Measurements from ENCODE around the gene SYCP2. TPM values are rescaled to one million over a fixed set of nuclear protein-coding genes. Genes with fewer than 3 reads are reported as not detected.

SYCP2 gene
- total RNA-seq, 1 experiment from 2014 or later: 0.88 TPM

GRCh38 chr20:59911041-59911440 lies 22.4 kb downstream of the SYCP2 start:
- POLR2A ChIA-PET (ENCODE audit: low non-redundant PET): no interaction called here
- no peak for TF ChIP-seq EZH2 (IDR thresholded peaks at IDR 0.05; ENCODE audit: borderline replicate concordance, low read depth, low read length, poor library complexity, severe bottlenecking)
- TF ChIP-seq CTCF (conservative IDR thresholded peaks at IDR 0.05; ENCODE audit: low read depth, low read length): no peak
- H3K27me3 ChIP-seq (replicated peaks; ENCODE audit: insufficient read depth, low read depth, low read length, poor library complexity): peaks cover 44% of the 10 kb centered on the region

GRCh38 chr20:59908855-59909254 lies 24.6 kb downstream of the SYCP2 start:
- no peak overlapping the region for H3K4me3 ChIP-seq (ENCODE audit: low read depth, low read length, poor library complexity, severe bottlenecking)
- H3K27me3 ChIP-seq (replicated peaks; ENCODE audit: insufficient read depth, low read depth, low read length, poor library complexity): peaks cover 45% of the 10 kb centered on the region
- H3K9me3 ChIP-seq (ENCODE audit: low read depth, low read length, poor library complexity, severe bottlenecking): no peaks in the 10 kb centered on the region
- intact Hi-C loops (cut with micrococcal nuclease; ENCODE audit: unreplicated experiment): no loop called here
- ChIA-PET CTCF (no interaction called here), POLR2A (ENCODE audit: low non-redundant PET) (no interaction called here)
- no peak for TF ChIP-seq EZH2 (IDR thresholded peaks at IDR 0.05; ENCODE audit: borderline replicate concordance, low read depth, low read length, poor library complexity, severe bottlenecking)
- H3K4me1 ChIP-seq (ENCODE audit: insufficient read depth, low read length, poor library complexity, severe bottlenecking): no peaks in the 10 kb centered on the region
- no peak for DNase-seq (ENCODE audit: low spot score)
- no peaks in the 10 kb centered on the region for H3K36me3 ChIP-seq (ENCODE audit: insufficient read depth, low read length, poor library complexity, severe bottlenecking)
- BruUV-seq (replicated peaks): no TSS peak
- no peak overlapping the region for H3K27ac ChIP-seq (ENCODE audit: low read depth, low read length, poor library complexity, severe bottlenecking)

More at GRCh38 chr20:59911041-59911440, 22.4 kb downstream of the SYCP2 start:
- no TSS peak for BruUV-seq (replicated peaks)
- DNase-seq (ENCODE audit: low spot score): no peak
- Histone ChIP-seq H3K36me3 (ENCODE audit: insufficient read depth, low read length, poor library complexity, severe bottlenecking) (no peaks in the 10 kb centered on the region), H3K27ac (ENCODE audit: low read depth, low read length, poor library complexity, severe bottlenecking) (no peak overlapping the region), H3K9me3 (ENCODE audit: low read depth, low read length, poor library complexity, severe bottlenecking) (no peaks in the 10 kb centered on the region), H3K4me1 (ENCODE audit: insufficient read depth, low read length, poor library complexity, severe bottlenecking) (no peaks in the 10 kb centered on the region), H3K4me3 (ENCODE audit: low read depth, low read length, poor library complexity, severe bottlenecking) (no peak overlapping the region)
- intact Hi-C loops (cut with micrococcal nuclease; ENCODE audit: unreplicated experiment): no loop called here
- CTCF ChIA-PET: no interaction called here

- no TSS peak for BruUV-seq (replicated peaks)
- intact Hi-C loops (cut with micrococcal nuclease; ENCODE audit: unreplicated experiment): no loop called here
- POLR2A ChIA-PET (ENCODE audit: low non-redundant PET): no interaction called here
- no peak for DNase-seq (ENCODE audit: low spot score)
- CTCF ChIA-PET: no interaction called here
- Histone ChIP-seq H3K9me3 (ENCODE audit: low read depth, low read length, poor library complexity, severe bottlenecking) (no peaks in the 10 kb centered on the region), H3K4me1 (ENCODE audit: insufficient read depth, low read length, poor library complexity, severe bottlenecking) (no peaks in the 10 kb centered on the region), H3K36me3 (ENCODE audit: insufficient read depth, low read length, poor library complexity, severe bottlenecking) (no peaks in the 10 kb centered on the region), H3K27me3 (replicated peaks; ENCODE audit: insufficient read depth, low read depth, low read length, poor library complexity) (peaks cover 35% of the 10 kb centered on the region), H3K4me3 (ENCODE audit: low read depth, low read length, poor library complexity, severe bottlenecking) (no peak overlapping the region), H3K27ac (ENCODE audit: low read depth, low read length, poor library complexity, severe bottlenecking) (no peak overlapping the region)
- no peak for TF ChIP-seq EZH2 (IDR thresholded peaks at IDR 0.05; ENCODE audit: borderline replicate concordance, low read depth, low read length, poor library complexity, severe bottlenecking)
- TF ChIP-seq CTCF (conservative IDR thresholded peaks at IDR 0.05; ENCODE audit: low read depth, low read length): no peak
Measured at GRCh38 chr20:59903621-59904020, 29.8 kb downstream of the SYCP2 start.

GRCh38 chr20:59902470-59902869 lies 31.0 kb downstream of the SYCP2 start:
- no TSS peak for BruUV-seq (replicated peaks)
- Histone ChIP-seq H3K4me1 (ENCODE audit: insufficient read depth, low read length, poor library complexity, severe bottlenecking) (no peaks in the 10 kb centered on the region), H3K36me3 (ENCODE audit: insufficient read depth, low read length, poor library complexity, severe bottlenecking) (no peaks in the 10 kb centered on the region), H3K4me3 (ENCODE audit: low read depth, low read length, poor library complexity, severe bottlenecking) (no peak overlapping the region), H3K9me3 (ENCODE audit: low read depth, low read length, poor library complexity, severe bottlenecking) (no peaks in the 10 kb centered on the region), H3K27ac (ENCODE audit: low read depth, low read length, poor library complexity, severe bottlenecking) (no peak overlapping the region), H3K27me3 (replicated peaks; ENCODE audit: insufficient read depth, low read depth, low read length, poor library complexity) (peaks cover 30% of the 10 kb centered on the region)
- intact Hi-C loops (cut with micrococcal nuclease; ENCODE audit: unreplicated experiment): no loop called here
- CTCF ChIA-PET: no interaction called here
- TF ChIP-seq EZH2 (IDR thresholded peaks at IDR 0.05; ENCODE audit: borderline replicate concordance, low read depth, low read length, poor library complexity, severe bottlenecking) (no peak), CTCF (conservative IDR thresholded peaks at IDR 0.05; ENCODE audit: low read depth, low read length) (no peak)
- POLR2A ChIA-PET (ENCODE audit: low non-redundant PET): no interaction called here
- DNase-seq (ENCODE audit: low spot score): no peak

All from A673 (cell line).